GM21723 (cell line): ENCODE data around the gene TUBB8.
"Not testable (repeated sequence)": the region's sequence is repeated elsewhere in the genome, so short reads cannot be mapped to it uniquely, and the experiment has no call there.

Experiments
- ATAC-seq: cut with Tn5 transposase; IDR thresholded peaks from one replicate; pipeline ENCODE4 v1.9.1; 2021; ENCODE audit warnings: mild to moderate bottlenecking, moderate library complexity; ENCODE audit not compliant: unreplicated experiment

The TUBB8 gene

GRCh38 chr10:49926-50325 lies 830 bp upstream of the TUBB8 start:
- ATAC-seq: not testable (repeated sequence)

- not testable (repeated sequence) for ATAC-seq
Measured at GRCh38 chr10:47864-48263, 1.2 kb downstream of the TUBB8 start.

DNA sequence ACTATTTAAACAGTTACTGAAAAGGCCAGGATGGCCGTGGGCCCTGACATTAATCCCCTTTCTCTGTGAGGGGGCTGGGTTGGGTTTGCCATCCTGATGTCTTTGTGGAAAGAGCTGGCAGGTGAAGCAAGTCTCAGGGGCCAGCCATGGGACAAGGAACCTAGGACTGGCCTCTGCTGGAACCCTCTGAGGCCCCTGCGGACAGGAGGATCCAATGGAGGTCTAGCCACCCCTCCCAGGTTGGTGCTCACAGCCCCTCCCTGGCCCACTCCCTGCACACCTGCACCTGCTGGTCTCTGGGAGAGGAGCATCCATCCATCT lies 35.8 kb downstream of the TUBB8 start:
- ATAC-seq: not testable (repeated sequence)

DNA sequence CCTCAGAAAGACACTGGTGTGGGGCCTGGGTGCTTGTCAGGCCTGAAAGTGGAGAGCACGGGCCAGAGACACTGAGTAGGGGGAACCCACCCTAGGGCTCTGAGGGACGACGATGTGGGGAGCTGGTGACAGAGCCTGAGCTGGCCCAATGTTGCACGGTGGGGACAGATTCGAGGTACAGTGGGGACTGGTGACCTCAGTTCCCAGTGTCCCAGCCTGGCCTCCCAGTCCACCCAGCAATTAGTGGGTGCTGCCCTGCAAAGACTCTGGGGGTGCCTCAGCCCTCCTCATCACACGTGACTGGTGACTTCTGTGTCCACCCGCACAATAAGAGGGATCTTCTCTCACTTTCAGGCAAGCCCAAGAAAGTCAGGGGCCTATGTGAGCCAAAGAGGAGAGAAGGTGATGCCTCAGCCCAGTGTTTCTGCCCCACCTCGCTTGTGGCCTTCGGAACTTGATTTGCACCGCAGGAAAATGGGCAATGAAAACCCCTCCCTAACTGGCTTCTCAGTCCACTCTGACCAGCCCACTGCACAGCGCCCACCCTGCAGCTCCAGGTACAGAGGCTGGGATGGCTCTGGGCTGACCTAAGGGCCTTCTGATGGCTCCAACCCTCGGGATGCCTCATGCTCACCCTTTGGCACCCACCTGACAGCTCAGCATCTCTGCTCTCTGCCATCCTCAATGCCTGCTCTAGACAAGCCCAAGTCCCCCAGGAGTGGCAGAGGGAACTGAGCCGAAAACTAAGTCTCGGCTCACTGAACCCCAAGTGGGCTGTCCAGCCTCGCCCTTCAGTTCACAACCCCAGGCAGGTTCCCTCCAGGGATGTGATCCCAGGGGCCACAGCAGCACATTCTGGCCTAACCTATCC lies 36.4 kb downstream of the TUBB8 start:
- not testable (repeated sequence) for ATAC-seq

DNA sequence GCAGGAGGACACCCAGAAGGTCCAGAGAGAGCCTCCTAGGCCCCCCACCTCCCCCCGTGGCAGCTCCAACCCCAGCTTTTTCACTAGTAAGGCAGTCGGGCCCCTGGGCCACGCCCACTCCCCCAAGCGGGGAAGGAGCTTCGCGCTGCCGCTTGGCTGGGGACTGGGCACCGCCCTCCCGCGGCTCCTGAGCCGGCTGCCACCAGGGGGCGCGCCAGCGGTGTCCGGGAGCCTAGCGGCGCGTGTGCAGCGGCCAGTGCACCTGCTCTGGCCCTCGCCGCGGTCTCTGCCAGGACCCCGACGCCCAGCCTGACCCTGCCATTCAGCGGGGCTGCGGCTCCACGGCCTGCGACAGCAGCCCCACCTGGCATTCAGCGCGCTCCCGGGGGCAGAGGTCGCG lies 37.8 kb downstream of the TUBB8 start:
- not testable (repeated sequence) for ATAC-seq

DNA sequence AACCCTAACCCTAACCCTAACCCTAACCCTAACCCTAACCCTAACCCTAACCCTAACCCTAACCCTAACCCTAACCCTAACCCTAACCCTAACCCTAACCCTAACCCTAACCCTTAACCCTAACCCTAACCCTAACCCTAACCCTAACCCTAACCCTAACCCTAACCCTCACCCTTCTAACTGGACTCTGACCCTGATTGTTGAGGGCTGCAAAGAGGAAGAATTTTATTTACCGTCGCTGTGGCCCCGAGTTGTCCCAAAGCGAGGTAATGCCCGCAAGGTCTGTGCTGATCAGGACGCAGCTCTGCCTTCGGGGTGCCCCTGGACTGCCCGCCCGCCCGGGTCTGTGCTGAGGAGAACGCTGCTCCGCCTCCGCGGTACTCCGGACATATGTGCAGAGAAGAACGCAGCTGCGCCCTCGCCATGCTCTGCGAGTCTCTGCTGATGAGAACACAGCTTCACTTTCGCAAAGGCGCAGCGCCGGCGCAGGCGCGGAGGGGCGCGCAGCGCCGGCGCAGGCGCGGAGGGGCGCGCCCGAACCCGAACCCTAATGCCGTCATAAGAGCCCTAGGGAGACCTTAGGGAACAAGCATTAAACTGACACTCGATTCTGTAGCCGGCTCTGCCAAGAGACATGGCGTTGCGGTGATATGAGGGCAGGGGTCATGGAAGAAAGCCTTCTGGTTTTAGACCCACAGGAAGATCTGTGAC lies 38.7 kb downstream of the TUBB8 start:
- not testable (repeated sequence) for ATAC-seq
